Esophagus muscularis mucosa (tissue), 4 donors: Measurements from ENCODE around the gene TTC17. TPM values are rescaled to one million over a fixed set of nuclear protein-coding genes. Genes with fewer than 3 reads are reported as not detected.
"Not testable (repeated sequence)": the region's sequence is repeated elsewhere in the genome, so short reads cannot be mapped to it uniquely, and the experiment has no call there.

Experiments used
- DNase-seq: peaks from one replicate; pipeline ENCODE4 v3.0.0-alpha.2; 2017; ENCODE audit errors: extremely low spot score
- H3K27ac ChIP-seq, 4 donors: fragments of 200-600 bp; sonication (generic); replicated peaks in 1 of 4; 1 replicate in 3 of 4; 2 replicates in 1 of 4; pipeline ENCODE4 v1.5.1; 2016 to 2019; ENCODE audit warnings: mild to moderate bottlenecking in 1 of 4
- H3K27me3 ChIP-seq, 4 donors: fragments of 200-600 bp; sonication (generic); one replicate each; pipeline versions ENCODE4 v1.5.1 to v1.6.0; 2016 to 2019
- H3K36me3 ChIP-seq, 4 donors: fragments of 200-600 bp; sonication (generic); one replicate each; pipeline ENCODE4 v1.5.1; 2016 to 2019
- H3K4me1 ChIP-seq, 4 donors: fragments of 200-600 bp; sonication (generic); one replicate each; pipeline ENCODE4 v1.5.1; 2016 to 2019
- H3K4me3 ChIP-seq, 4 donors: fragments of 200-600 bp; sonication (generic); 1 replicate in 2 of 4; 2 replicates in 2 of 4; pipeline ENCODE4 v1.5.1; 2016 to 2019; ENCODE audit warnings: mild to moderate bottlenecking in 4 of 4, moderate library complexity in 1 of 4
- H3K9me3 ChIP-seq, 4 donors: fragments of 200-600 bp; sonication (generic); 1 replicate in 3 of 4; 2 replicates in 1 of 4; pipeline ENCODE4 v1.5.1; 2016 to 2019
- CTCF ChIP-seq, 3 experiments: fragments of 200-600 bp in 2 of 3; fragments of 450-650 bp in 1 of 3; sonication (generic) in 2 of 3; IDR thresholded peaks; one replicate each; pipeline ENCODE4 v1.5.1; 2017 to 2019; ENCODE audit warnings: antibody characterized with exemption in 3 of 3, mild to moderate bottlenecking in 2 of 3, moderate library complexity in 1 of 3
- EP300 ChIP-seq: sonication (generic); formaldehyde crosslinking; IDR thresholded peaks from one replicate; pipeline ENCODE4 v1.6.1; 2017; ENCODE audit warnings: antibody characterized with exemption
- POLR2A ChIP-seq: fragments of 450-650 bp; IDR thresholded peaks from one replicate; pipeline ENCODE4 v1.6.1; 2017; ENCODE audit warnings: antibody characterized with exemption, moderate library complexity, mild to moderate bottlenecking, low read depth
- POLR2AphosphoS5 ChIP-seq, 2 donors: sonication (generic); formaldehyde crosslinking; IDR thresholded peaks; one replicate each; pipeline ENCODE4 v1.6.1; 2017; ENCODE audit warnings: antibody characterized with exemption in 2 of 2
- WGBS: methylation state at CpG from one replicate; pipeline ENCODE4 v1.1.5; 2018; 5-methylcytosine and 5-hydroxymethylcytosine counted together
- intact Hi-C: fragments of 100-400 bp; cut with DNase I; formaldehyde crosslinking; loops from one replicate; pipeline ENCODE4 v1.15.1; 2023
- total RNA-seq, 4 donors: library from RNA; depleted of rRNA; stranded (reverse); fragments of >200 nt; gene quantifications; one replicate each; pipeline versions ENCODE4 v1.1.0 to v1.2.1, GENCODE V29; 2016

TTC17 gene
- total RNA-seq, 4 donors from 2014 or later = 45.3 to 73.5 (median 56.1) TPM

DNA sequence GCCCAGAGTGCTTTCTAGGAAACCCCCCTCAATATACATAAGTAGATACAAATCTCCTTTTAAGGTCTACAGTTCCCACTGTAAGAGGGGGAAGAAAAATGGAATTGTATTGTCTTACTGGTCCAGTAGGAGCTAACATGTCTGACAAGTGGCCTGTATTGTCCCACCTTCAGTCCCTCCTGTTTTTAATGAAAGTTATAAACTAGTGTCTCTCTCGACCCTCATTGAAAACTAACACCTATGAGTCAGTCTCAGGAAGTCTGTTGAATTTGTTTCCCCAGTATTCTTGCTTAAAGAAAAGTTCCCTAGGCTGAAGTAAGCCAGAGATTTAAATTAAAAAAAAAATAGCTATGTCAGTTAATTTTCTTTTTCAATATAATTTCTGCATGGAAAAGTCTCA, 69.3 kb downstream of the TTC17 start:
- WGBS = 68% methylated on average over 1 of the region's 1 CpG
- Histone ChIP-seq H3K9me3 (no peaks in the 10 kb centered on the region), H3K4me1 (no peaks in the 10 kb centered on the region), H3K4me3 (no peak overlapping the region), H3K27me3 (no peaks in the 10 kb centered on the region), H3K27ac (no peak overlapping the region), H3K36me3 (peaks cover 0 to 52% (median 15%) of the 10 kb centered on the region in 4 donors)
- intact Hi-C loops = no loop called here
- DNase-seq = no peak
- TF ChIP-seq EP300 = no peak
- no peak for TF ChIP-seq CTCF (IDR thresholded peaks at IDR 0.05)
- no peak for TF ChIP-seq POLR2A
- no peak for TF ChIP-seq POLR2AphosphoS5 (IDR thresholded peaks at IDR 0.05)

- H3K4me1 ChIP-seq, H3K9me3 ChIP-seq, H3K4me3 ChIP-seq, DNase-seq, H3K27ac ChIP-seq, intact Hi-C loops, H3K27me3 ChIP-seq: not testable (repeated sequence)
- WGBS = 100% methylated on average over 1 of the region's 1 CpG
- peaks cover 2 to 62% (median 15%) of the 10 kb centered on the region in 4 donors for H3K36me3 ChIP-seq
Observed at GRCh38 chr11:43430916-43431315, 72.2 kb downstream of the TTC17 start.

- Histone ChIP-seq H3K27ac (no peak overlapping the region), H3K4me3 (no peak overlapping the region), H3K27me3 (no peaks in the 10 kb centered on the region), H3K9me3 (no peaks in the 10 kb centered on the region), H3K4me1 (no peaks in the 10 kb centered on the region), H3K36me3 (peaks cover 13 to 79% (median 37%) of the 10 kb centered on the region in 4 donors)
- TF ChIP-seq CTCF (IDR thresholded peaks at IDR 0.05) (no peak), POLR2A (no peak), POLR2AphosphoS5 (IDR thresholded peaks at IDR 0.05) (no peak), EP300 (no peak)
- intact Hi-C loops = no loop called here
- DNase-seq = no peak
- WGBS = 85% methylated on average over 1 of the region's 1 CpG
Observed at GRCh38 chr11:43434893-43435292, 76.2 kb downstream of the TTC17 start.

GRCh38 chr11:43440486-43440885, 81.8 kb downstream of the TTC17 start:
- Histone ChIP-seq H3K4me3 (no peak overlapping the region), H3K9me3 (no peaks in the 10 kb centered on the region), H3K36me3 (peaks cover 37 to 98% (median 77%) of the 10 kb centered on the region in 4 donors), H3K27me3 (no peaks in the 10 kb centered on the region), H3K27ac (no peak overlapping the region), H3K4me1 (no peaks in the 10 kb centered on the region)
- 98% methylated on average over 2 of the region's 2 CpGs for WGBS
- no peak for TF ChIP-seq POLR2AphosphoS5 (IDR thresholded peaks at IDR 0.05)
- TF ChIP-seq POLR2A = no peak
- no peak for DNase-seq
- intact Hi-C loops = no loop called here

GRCh38 chr11:43443811-43444210, 85.1 kb downstream of the TTC17 start:
- Histone ChIP-seq H3K4me1 (no peaks in the 10 kb centered on the region), H3K4me3 (no peak overlapping the region), H3K9me3 (no peaks in the 10 kb centered on the region), H3K27me3 (no peaks in the 10 kb centered on the region), H3K36me3 (peaks cover 48 to 100% (median 90%) of the 10 kb centered on the region in 4 donors), H3K27ac (no peak overlapping the region)
- no peak for TF ChIP-seq CTCF (IDR thresholded peaks at IDR 0.05)
- TF ChIP-seq POLR2AphosphoS5 (IDR thresholded peaks at IDR 0.05) = no peak
- TF ChIP-seq POLR2A = no peak
- TF ChIP-seq EP300 = no peak
- intact Hi-C loops = no loop called here
- 95% methylated on average over 4 of the region's 4 CpGs for WGBS
- no peak for DNase-seq

- intact Hi-C loops = no loop called here
- H3K4me3 ChIP-seq = no peak overlapping the region
- peaks cover 75 to 100% (median 95%) of the 10 kb centered on the region in 4 donors for H3K36me3 ChIP-seq
- H3K27me3 ChIP-seq = no peaks in the 10 kb centered on the region
- H3K27ac ChIP-seq = no peak overlapping the region
- no peak for DNase-seq
- no peaks in the 10 kb centered on the region for H3K4me1 ChIP-seq
- TF ChIP-seq EP300 = no peak
- no peak for TF ChIP-seq POLR2AphosphoS5 (IDR thresholded peaks at IDR 0.05)
- no peak for TF ChIP-seq CTCF (IDR thresholded peaks at IDR 0.05)
- no peak for TF ChIP-seq POLR2A
- H3K9me3 ChIP-seq = no peaks in the 10 kb centered on the region
Observed at GRCh38 chr11:43447151-43447550, 88.4 kb downstream of the TTC17 start.
